Muscle of arm (tissue), 14 donors: Measurements from ENCODE around the gene OR52D1. TPM values are rescaled to one million over a fixed set of nuclear protein-coding genes. Genes with fewer than 3 reads are reported as not detected.

Source experiments
- DNase-seq: peaks from one replicate; pipeline ENCODE4 v3.0.0-alpha.2; 2013
- long read RNA-seq, 11 donors: transcript quantifications; one replicate each; lab custom pipeline, GENCODE V29; 2026
- polyA plus RNA-seq, 12 donors: library from polyadenylated mRNA; unstranded; fragments of 120-200 nt; gene quantifications; one replicate each; pipeline ENCODE4 v1.2.1, GENCODE V29; 2013; ENCODE audit not compliant: insufficient read length in 12 of 12

Gene OR52D1
- not detected for polyA plus RNA-seq
- long read RNA-seq, donor 1, result 0 reads
- long read RNA-seq, donor 2, result 0 reads
- long read RNA-seq, donor 3, result 0 reads
- long read RNA-seq, donor 4, partial matches to known transcripts, result 0 of 1 reads
- long read RNA-seq, donor 4, other reads (novel, unspliced or antisense), result 0 of 1 reads
- long read RNA-seq, donor 5, result 0 reads
- long read RNA-seq, donor 6, result 0 reads
- long read RNA-seq, donor 7, result 0 reads
- long read RNA-seq, donor 8, result 0 reads
- long read RNA-seq, donor 9, result 0 reads
- long read RNA-seq, donor 10, result 0 reads
- long read RNA-seq, donor 11, result 0 reads

DNA sequence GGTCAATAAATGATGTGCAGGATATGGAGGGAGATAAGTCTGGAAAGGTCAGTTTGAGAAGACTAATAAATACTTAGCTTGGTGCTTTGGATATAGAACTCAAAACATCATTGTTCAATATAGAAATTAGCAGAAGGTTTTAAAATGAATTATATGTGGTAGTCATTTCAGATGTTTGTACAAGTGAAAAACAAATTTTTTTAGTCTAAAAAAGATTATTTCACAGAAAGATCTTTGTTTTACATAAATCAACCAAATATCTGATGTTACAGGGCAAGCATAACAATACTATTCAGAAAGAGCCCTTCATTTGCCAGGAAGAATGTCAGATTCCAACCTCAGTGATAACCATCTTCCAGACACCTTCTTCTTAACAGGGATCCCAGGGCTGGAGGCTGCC, at the start of gene OR52D1:
OR52D1 (plus strand) TSS at position 301 of the 400 bp plus-strand sequence; CDS start at position 323, 22 bp downstream.
- no peak for DNase-seq

DNA sequence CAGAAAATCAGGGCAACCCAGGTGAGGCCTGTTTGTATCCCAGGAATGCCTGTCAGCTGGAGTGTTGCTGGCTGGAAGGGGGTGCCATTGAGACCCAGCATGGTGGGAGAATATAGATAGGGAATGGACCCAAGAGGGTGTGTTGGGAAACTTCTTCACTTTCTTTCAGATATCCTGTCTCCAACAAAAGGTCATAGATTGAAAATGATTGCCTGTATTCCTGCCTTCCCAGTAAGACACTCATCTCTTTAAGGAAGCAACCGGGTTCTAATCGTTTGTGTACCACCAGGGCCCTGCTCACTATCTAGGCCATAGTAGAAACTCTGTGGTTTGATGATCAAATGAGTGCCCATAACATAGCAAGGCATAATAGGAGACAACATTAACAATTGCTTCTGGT, 47.1 kb upstream of the OR52D1 start, which contains the start of gene OR51I1:
OR51I1 (minus strand) TSS at position 101 of the 400 bp plus-strand sequence; CDS start at position 101, 0 bp downstream.
- DNase-seq, result no peak

- no peak for DNase-seq
These were observed 44.6 kb upstream of the OR52D1 start for GRCh38 chr11:5443835-5444393.

DNA sequence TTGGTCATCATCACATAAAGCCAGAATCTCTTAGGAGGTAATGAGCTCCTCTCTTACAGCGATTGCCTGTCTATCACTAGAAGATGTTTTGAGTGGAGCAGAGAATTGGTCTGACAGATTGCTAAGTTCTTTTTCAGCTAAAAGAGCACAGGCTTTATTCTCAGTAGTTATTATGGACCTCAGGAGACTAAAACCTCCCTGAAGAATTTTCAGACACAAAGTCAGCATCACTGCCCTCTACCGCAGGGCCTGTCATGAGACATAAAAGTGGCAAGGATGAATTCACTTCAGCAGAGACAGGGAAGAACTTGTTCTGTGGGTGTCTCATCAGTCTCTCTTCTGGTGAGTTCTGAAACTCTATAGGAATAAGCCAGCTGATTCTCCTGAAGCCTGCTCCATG, 39.5 kb upstream of the OR52D1 start, which contains the start of gene OR51I2:
OR51I2 (plus strand) TSS at position 301 of the 400 bp plus-strand sequence. CDS start 4,166 bp downstream, outside the sequence.
- no peak for DNase-seq

DNA sequence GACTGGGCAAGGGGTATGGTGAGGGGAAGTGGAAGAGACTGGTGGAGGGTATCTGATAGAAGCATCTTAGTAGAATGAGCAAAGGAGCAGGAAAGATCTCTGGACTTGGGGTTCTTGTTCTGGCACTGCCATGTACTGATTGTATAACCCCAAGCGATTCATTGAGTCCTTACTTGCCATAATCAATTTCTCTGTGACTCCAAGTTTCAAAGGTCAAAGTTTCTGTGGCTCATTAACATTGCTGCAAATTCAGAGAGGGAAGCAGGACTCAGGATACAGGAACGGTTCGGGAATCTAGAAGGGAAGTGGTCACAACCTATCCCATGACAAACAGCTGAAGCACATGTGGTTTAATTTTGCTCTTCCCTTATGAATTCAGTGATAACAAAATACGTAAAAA, 39.1 kb upstream of the OR52D1 start:
- no peak for DNase-seq

GRCh38 chr11:5460983-5461621, 27.4 kb upstream of the OR52D1 start:
- DNase-seq, result no peak

DNA sequence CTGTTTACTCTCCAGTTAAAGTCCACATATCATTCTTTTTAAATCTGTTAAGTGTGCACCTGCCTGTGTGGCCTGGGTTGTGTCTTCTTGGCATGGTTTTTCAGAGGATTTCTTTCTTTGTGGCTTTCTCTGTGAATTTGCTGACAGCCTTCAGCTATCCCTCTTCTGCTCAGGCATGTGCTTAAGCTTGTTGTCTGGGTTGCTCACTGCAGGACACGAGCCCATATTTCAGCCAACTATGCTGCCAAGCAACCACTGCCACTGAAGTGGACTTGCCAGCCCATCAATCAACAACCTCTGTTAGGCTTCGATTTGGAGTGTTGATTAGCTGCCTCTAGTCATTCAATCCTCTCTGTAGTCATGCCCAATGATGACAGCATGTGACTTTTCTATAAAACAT, 21.0 kb upstream of the OR52D1 start:
- DNase-seq, result no peak

DNA sequence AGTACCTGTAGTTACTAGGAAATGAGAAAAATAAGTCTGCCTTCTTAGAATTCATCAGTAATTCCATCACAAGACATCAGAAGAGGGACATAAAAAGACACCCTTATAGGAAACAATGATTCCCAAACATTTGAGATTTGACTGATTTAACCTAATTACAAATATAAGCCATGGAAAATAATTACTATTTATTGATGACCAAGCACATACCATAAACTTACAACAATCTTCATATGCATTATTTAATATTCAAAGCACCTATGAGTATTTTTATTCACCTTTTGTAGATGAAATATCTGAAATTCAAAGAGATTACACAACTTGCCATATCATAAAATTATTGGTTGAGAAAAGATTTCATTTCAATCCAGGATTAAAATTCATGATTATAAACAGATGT, 14.6 kb upstream of the OR52D1 start:
- no peak for DNase-seq

DNA sequence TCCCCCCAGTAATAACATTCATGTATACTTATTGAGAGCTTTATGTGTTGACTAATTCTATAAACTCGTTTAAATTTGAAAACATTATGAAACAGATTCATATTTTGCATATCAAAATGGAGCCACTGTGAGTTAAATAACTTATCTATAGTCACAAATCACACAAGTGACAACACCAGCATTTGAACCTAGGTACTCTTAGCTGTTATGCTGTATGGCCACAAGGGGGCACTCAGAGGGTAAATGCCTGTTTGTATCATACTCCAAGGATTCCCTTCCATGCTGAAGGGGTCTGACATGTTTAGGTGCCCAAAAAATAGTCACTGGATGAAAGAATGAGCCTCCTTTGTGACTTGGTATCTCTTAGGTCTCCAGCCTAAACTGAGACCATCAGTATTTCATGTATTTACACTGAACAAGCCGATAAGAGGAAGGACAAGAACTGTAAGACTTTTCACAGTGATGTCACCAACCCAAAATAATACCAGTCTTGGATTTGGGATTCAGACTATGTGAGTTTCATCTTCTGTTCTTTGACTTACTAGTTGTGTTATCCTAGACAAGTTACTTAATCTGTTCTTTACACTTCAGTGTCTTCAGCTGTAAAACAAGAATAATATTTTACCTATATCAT, 12.2 kb upstream of the OR52D1 start:
- peak; percentile 20 for DNase-seq

DNA sequence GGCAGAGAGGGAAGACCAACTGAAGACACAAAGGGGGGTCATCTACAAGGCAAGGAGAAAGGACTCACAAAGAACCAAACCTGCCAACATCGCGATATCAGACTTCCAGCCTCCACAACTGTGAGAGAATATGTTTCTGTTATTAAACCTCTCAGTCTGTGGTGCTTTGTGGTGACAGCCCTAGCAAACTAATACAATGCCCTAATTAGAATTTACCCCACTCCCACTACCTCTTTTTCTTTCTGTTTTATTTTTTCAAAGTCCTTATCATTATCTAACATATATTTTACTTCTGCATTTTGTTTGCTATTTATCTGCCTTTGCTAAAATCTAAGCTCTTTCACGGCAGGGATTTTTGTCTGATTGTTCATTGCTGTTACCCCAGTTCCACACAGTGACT, 2.5 kb upstream of the OR52D1 start:
- DNase-seq, result no peak

GRCh38 chr11:5486421-5486820, 2.1 kb upstream of the OR52D1 start:
- DNase-seq, result no peak

GRCh38 chr11:5488798-5489399, 414 bp downstream of the OR52D1 start:
- DNase-seq, result no peak

GRCh38 chr11:5489576-5490357, 1.3 kb downstream of the OR52D1 start:
- no peak for DNase-seq

GRCh38 chr11:5499671-5500070, 11.2 kb downstream of the OR52D1 start:
- DNase-seq, result no peak

GRCh38 chr11:5500393-5500801, 11.9 kb downstream of the OR52D1 start:
- no peak for DNase-seq

DNA sequence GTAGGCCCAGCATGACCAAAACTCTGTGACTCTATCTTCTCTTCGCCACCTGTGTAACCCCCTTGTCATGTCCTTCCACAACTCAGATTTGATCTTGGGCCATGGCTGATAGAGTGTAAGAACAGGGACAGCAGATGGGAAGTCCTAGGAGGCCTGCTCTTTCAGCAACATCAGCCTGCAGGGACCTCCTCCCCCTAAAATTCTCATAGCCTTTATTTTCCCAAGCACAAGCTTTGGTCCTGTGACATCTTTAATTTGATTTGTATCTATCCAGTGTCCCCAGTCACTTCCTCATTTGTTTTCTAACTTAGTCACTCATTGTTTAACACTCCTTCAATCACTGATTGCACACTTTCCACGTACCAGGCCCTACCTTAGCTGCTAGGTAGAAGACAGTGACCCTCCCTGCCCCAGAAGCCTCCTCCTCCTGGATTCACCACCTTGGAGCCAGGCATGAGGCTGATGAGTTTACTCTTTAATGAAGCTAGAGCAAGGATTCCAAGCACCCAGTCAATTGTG, 16.0 kb downstream of the OR52D1 start:
- DNase-seq, result no peak

DNA sequence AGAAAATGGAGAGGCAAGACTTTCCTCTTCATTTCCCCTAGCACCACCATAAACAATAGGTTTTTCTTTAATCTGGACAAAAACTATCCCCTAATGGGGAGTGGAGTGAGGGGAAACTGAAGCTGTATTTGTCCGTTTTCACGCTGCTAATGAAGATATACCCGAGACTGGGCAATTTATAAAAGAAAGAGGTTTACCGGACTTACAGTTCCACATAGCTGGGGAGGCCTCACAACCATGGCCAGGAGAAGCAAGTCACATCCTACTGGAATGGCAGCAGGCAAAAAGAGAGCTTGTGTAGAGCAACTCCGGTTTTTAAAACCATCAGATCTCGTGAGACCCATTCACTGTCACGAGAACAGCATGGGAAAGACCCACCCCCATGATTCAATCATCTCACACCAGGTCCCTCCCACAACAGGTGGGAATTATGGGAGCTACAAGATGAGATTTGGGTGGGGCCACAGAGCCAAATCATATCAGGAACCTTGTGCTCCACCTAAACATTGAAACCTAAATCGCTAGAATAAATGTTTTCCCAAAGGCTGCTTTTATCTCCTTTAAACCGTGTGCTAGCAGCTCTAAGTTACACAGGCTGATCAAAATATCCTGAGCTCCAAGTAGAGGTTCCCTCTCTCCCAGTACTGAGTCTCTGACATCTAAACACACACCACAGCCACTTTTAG, 17.0 kb downstream of the OR52D1 start:
- DNase-seq, result no peak

GRCh38 chr11:5507177-5507932, 18.9 kb downstream of the OR52D1 start:
- DNase-seq, result no peak

GRCh38 chr11:5507933-5508305, 19.4 kb downstream of the OR52D1 start:
- DNase-seq, result no peak

- DNase-seq, result no peak
These were observed 20.1 kb downstream of the OR52D1 start for GRCh38 chr11:5508605-5509004.
